Measurements from ENCODE around the gene C17orf100. TPM values are rescaled to one million over a fixed set of nuclear protein-coding genes. Genes with fewer than 3 reads are reported as not detected.

The C17orf100 gene
- total and polyA plus RNA-seq, 10 of the 15 experiments (the other 5 are each of a cell fraction or from before 2014, with no cell fraction given): 0.84 to 4.7 (median 1.8) TPM

- intact Hi-C loops (cut with micrococcal nuclease; ENCODE audit: unreplicated experiment) (loop anchor here (10.0 kb wide), 1 partner anchor 95 kb away; the partner anchor contains the start of gene XAF1), in situ Hi-C loops (cut with MboI) (no loop called here)
- BruUV-seq (replicated peaks): no TSS peak
- Histone ChIP-seq H3K4me1 (ENCODE audit: control insufficient read depth, insufficient read depth, low read length) (peaks cover 24% of the 10 kb centered on the region), H3K9me3 (replicated peaks; ENCODE audit: control insufficient read depth, insufficient read depth, low read length) (no peaks in the 10 kb centered on the region), H4K20me1 (ENCODE audit: control insufficient read depth, insufficient read depth) (no peaks in the 10 kb centered on the region), H2AFZ (ENCODE audit: control insufficient read depth, low read depth, low read length) (no peak overlapping the region), H3K4me3 (no peak overlapping the region), H3K4me2 (ENCODE audit: control insufficient read depth, insufficient read depth) (peak overlapping the region; percentile 72), H3K36me3 (ENCODE audit: control insufficient read depth in 2 of 2, insufficient read depth in 2 of 2, low read length in 1 of 2) (no peaks in the 10 kb centered on the region; a peak in 1 of 4 replicates), H3K27ac (ENCODE audit: control insufficient read depth, insufficient read depth) (no peak overlapping the region), H3K27me3 (replicated peaks in 1 of 2; ENCODE audit: control insufficient read depth in 2 of 2, insufficient read depth in 2 of 2, low read length in 1 of 2) (no peaks in the 10 kb centered on the region), H3K79me2 (ENCODE audit: control insufficient read depth, insufficient read depth, low read length) (no peaks in the 10 kb centered on the region), H3K9ac (ENCODE audit: control insufficient read depth, insufficient read depth, low read length) (no peak overlapping the region)
- DNase-seq (ENCODE audit: low read depth, low spot score) (no peak), ATAC-seq (no peak), FAIRE-seq (no peak)
- WGBS (ENCODE audit: insufficient coverage, insufficient replicate concordance, low lambda C conversion rate, missing lambda C conversion rate): 96% methylated on average over 9 of the region's 9 CpGs
- CTCF ChIA-PET: interaction anchor here (1.1 kb wide), 1 partner anchor 25 kb away, joined by 3 read pairs; no protein-coding TSS in a partner anchor
- RAD21 ChIA-PET (ENCODE audit: unreplicated experiment): interaction anchor here (0.6 to 1.2 kb wide), 2 partner anchors 189 to 376 kb away, joined by 3 read pairs; partner anchors contain the start of gene SLC16A13
- POLR2A ChIA-PET: interaction anchor here (0.5 to 0.7 kb wide), 2 partner anchors 11 to 1202 kb away, joined by 3 to 4 read pairs; no protein-coding TSS in a partner anchor
- TF ChIP-seq, protein P1, sequence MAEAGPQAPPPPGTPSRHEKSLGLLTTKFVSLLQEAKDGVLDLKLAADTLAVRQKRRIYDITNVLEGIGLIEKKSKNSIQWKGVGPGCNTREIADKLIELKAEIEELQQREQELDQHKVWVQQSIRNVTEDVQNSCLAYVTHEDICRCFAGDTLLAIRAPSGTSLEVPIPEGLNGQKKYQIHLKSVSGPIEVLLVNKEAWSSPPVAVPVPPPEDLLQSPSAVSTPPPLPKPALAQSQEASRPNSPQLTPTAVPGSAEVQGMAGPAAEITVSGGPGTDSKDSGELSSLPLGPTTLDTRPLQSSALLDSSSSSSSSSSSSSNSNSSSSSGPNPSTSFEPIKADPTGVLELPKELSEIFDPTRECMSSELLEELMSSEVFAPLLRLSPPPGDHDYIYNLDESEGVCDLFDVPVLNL (IDR thresholded peaks at IDR 0.05; ENCODE audit: low read depth, low read length): no peak
- TF ChIP-seq, protein P2, sequence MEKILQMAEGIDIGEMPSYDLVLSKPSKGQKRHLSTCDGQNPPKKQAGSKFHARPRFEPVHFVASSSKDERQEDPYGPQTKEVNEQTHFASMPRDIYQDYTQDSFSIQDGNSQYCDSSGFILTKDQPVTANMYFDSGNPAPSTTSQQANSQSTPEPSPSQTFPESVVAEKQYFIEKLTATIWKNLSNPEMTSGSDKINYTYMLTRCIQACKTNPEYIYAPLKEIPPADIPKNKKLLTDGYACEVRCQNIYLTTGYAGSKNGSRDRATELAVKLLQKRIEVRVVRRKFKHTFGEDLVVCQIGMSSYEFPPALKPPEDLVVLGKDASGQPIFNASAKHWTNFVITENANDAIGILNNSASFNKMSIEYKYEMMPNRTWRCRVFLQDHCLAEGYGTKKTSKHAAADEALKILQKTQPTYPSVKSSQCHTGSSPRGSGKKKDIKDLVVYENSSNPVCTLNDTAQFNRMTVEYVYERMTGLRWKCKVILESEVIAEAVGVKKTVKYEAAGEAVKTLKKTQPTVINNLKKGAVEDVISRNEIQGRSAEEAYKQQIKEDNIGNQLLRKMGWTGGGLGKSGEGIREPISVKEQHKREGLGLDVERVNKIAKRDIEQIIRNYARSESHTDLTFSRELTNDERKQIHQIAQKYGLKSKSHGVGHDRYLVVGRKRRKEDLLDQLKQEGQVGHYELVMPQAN (conservative IDR thresholded peaks at IDR 0.05): no peak
- TF ChIP-seq HDGF (IDR thresholded peaks at IDR 0.05): no peak
- TF ChIP-seq NBN (IDR thresholded peaks at IDR 0.05): no peak
- no peak for TF ChIP-seq DPF2 (IDR thresholded peaks at IDR 0.05)
- TF ChIP-seq STAT1 (conservative IDR thresholded peaks at IDR 0.05): no peak
- no peak for TF ChIP-seq EGR1 (IDR thresholded peaks at IDR 0.05; ENCODE audit: borderline replicate concordance in 1 of 2, low read depth in 2 of 2, low read length in 2 of 2)
- no peak for TF ChIP-seq RELB (IDR thresholded peaks at IDR 0.05; ENCODE audit: low read depth)
- TF ChIP-seq RCOR1 (conservative IDR thresholded peaks at IDR 0.05; ENCODE audit: low read depth, low read length): no peak
- no peak for TF ChIP-seq MLLT1 (IDR thresholded peaks at IDR 0.05)
- no peak for TF ChIP-seq PAX5 (IDR thresholded peaks at IDR 0.05; ENCODE audit: borderline replicate concordance, low read depth, low read length)
- TF ChIP-seq RBBP5 (conservative IDR thresholded peaks at IDR 0.05): no peak
- TF ChIP-seq IKZF1 (conservative IDR thresholded peaks at IDR 0.05): no peak
- SMC1A ChIA-PET (ENCODE audit: uncharacterized antibody, unreplicated experiment): interaction anchor here (0.6 to 1.1 kb wide), 3 partner anchors 184 to 526 kb away, joined by 3 read pairs; partner anchors contain the start of gene BCL6B
These were observed 8.5 kb downstream of the C17orf100 start for GRCh38 chr17:6660101-6660500.
